Natural killer cell (primary cell): Measurements from ENCODE around the gene NCOA3. TPM values are rescaled to one million over a fixed set of nuclear protein-coding genes. Genes with fewer than 3 reads are reported as not detected.

ENCODE experiments used
- ATAC-seq, 3 donors: fragments of 150-1000 bp in 2 of 3; fragments of 200-7000 bp in 1 of 3; cut with Tn5 transposase; 1 replicate in 1 of 3; 2 replicates in 2 of 3; pipeline ENCODE4 v1.10.0; 2021; ENCODE audit warnings: mild to moderate bottlenecking in 2 of 3, moderate library complexity in 2 of 3
- DNase-seq, 2 donors: peaks; one replicate each; pipeline versions ENCODE4 v3.0.0 to v3.0.0-alpha.2; 2013 to 2021; ENCODE audit warnings: mixed read lengths in 1 of 2
- H3K27ac ChIP-seq: one replicate; pipeline ENCODE4 v1.5.1; 2013; ENCODE audit warnings: mild to moderate bottlenecking, low read length
- H3K27me3 ChIP-seq: one replicate; pipeline ENCODE4 v1.6.1; 2013; ENCODE audit warnings: low read length; ENCODE audit not compliant: control insufficient read depth, insufficient read depth
- H3K36me3 ChIP-seq: one replicate; pipeline ENCODE4 v1.6.1; 2013; ENCODE audit warnings: low read length; ENCODE audit not compliant: control insufficient read depth, insufficient read depth
- H3K4me1 ChIP-seq: one replicate; pipeline ENCODE4 v1.6.1; 2013; ENCODE audit warnings: low read length; ENCODE audit not compliant: control insufficient read depth, insufficient read depth
- H3K4me3 ChIP-seq: one replicate; pipeline ENCODE4 v1.5.1; 2013; ENCODE audit warnings: low read length
- H3K9me3 ChIP-seq: one replicate; pipeline ENCODE4 v1.6.1; 2013; ENCODE audit warnings: low read length; ENCODE audit not compliant: control insufficient read depth, insufficient read depth
- H3K27ac Mint-ChIP-seq, 2 donors: one replicate each; pipeline ENCODE4 v1.8.0; 2022; ENCODE audit warnings: mild to moderate bottlenecking in 2 of 2, mixed read lengths in 2 of 2, moderate library complexity in 1 of 2
- H3K27me3 Mint-ChIP-seq, 2 donors: one replicate each; pipeline ENCODE4 v1.8.0; 2022; ENCODE audit warnings: low read depth in 2 of 2, mixed read lengths in 2 of 2
- H3K36me3 Mint-ChIP-seq: one replicate; pipeline ENCODE4 v1.8.0; 2022; ENCODE audit warnings: mixed read lengths
- H3K4me1 Mint-ChIP-seq, 2 donors: one replicate each; pipeline ENCODE4 v1.8.0; 2022; ENCODE audit warnings: mixed read lengths in 2 of 2
- H3K4me3 Mint-ChIP-seq: one replicate; pipeline ENCODE4 v1.8.0; 2022; ENCODE audit warnings: mild to moderate bottlenecking, moderate library complexity, mixed read lengths
- H3K9me3 Mint-ChIP-seq, 2 donors: one replicate each; pipeline ENCODE4 v1.8.0; 2022; ENCODE audit warnings: mixed read lengths in 2 of 2
- WGBS: methylation state at CpG from one replicate; pipeline ENCODE4 v1.1.7; 2013; ENCODE audit warnings: missing lambda C conversion rate; ENCODE audit not compliant: insufficient coverage; 5-methylcytosine and 5-hydroxymethylcytosine counted together
- intact Hi-C: fragments of 100-400 bp; cut with micrococcal nuclease; formaldehyde crosslinking; loops from one replicate; pipeline ENCODE4 v1.14.2; 2022
- total RNA-seq, 4 donors: library from RNA; stranded (reverse); fragments of 120-200 nt in 1 of 4; gene quantifications; one replicate each; pipeline versions ENCODE4 v1.2.3 to v1.2.4, GENCODE V29; 2013 to 2022
- TF ChIP-seq, protein P1 (sequence below): fragments of 200-600 bp; IDR thresholded peaks from one replicate; pipeline ENCODE4 v1.8.0; 2022; ENCODE audit warnings: antibody characterized with exemption

Gene NCOA3
- total RNA-seq, 3 donors from 2014 or later (not counting 1 experiment from before 2014, with no cell fraction given): 44.3 to 63.3 (median 57.8) TPM

DNA sequence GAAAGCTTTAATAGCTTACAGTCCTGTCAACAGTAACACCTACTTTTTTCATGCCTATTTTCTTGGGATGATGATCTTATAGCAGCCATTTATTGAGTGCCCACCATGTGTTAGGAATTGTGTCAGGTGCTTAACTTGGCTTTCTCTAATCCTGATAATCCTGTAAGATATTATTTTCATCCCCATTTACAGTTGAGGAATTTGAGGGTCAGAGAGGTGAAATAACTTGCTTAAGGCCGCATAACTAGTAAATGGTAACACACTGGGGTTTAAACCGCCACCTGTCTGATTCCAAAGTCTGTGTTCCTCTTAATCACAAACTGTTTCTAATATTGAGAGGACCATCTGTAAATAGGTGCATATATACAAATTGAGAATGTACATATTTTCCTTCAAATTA, 55.5 kb downstream of the NCOA3 start:
- no peaks in the 10 kb centered on the region for H3K36me3 Mint-ChIP-seq
- no CpG with 5 or more reads among the region's 2 CpGs for WGBS
- no peaks in the 10 kb centered on the region for H3K9me3 Mint-ChIP-seq
- ATAC-seq: no peak
- no peaks in the 10 kb centered on the region for H3K27me3 Mint-ChIP-seq
- Histone ChIP-seq H3K9me3 (no peaks in the 10 kb centered on the region), H3K36me3 (no peaks in the 10 kb centered on the region), H3K27ac (no peak overlapping the region), H3K4me1 (no peaks in the 10 kb centered on the region), H3K4me3 (no peak overlapping the region), H3K27me3 (no peaks in the 10 kb centered on the region)
- TF ChIP-seq, protein P1, sequence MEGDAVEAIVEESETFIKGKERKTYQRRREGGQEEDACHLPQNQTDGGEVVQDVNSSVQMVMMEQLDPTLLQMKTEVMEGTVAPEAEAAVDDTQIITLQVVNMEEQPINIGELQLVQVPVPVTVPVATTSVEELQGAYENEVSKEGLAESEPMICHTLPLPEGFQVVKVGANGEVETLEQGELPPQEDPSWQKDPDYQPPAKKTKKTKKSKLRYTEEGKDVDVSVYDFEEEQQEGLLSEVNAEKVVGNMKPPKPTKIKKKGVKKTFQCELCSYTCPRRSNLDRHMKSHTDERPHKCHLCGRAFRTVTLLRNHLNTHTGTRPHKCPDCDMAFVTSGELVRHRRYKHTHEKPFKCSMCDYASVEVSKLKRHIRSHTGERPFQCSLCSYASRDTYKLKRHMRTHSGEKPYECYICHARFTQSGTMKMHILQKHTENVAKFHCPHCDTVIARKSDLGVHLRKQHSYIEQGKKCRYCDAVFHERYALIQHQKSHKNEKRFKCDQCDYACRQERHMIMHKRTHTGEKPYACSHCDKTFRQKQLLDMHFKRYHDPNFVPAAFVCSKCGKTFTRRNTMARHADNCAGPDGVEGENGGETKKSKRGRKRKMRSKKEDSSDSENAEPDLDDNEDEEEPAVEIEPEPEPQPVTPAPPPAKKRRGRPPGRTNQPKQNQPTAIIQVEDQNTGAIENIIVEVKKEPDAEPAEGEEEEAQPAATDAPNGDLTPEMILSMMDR: no peak
- DNase-seq: no peak
- H3K4me3 Mint-ChIP-seq: no peak overlapping the region
- peaks cover 29% of the 10 kb centered on the region in 2 donors for H3K4me1 Mint-ChIP-seq
- H3K27ac Mint-ChIP-seq: no peak overlapping the region
- intact Hi-C loops: no loop called here

DNA sequence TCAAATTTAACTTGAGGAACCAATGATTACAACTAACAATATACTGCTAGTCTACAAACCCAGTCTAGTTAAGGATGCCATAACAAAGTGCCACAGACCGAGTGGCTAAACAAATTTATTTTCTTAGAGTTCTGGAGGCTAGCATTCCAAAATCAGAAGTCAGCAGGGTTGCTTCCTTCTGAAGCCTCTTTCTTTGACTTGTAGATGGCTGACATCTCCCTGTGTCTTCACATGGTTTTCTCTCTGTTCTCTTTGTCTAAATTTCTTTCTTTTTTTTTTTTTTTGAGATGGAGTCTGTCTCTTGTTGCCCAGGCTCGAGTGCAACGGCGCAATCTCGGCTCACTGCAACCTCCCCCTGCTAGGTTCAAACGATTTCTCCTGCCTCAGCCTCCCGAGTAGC, 56.1 kb downstream of the NCOA3 start:
- Mint-ChIP-seq H3K36me3 (no peaks in the 10 kb centered on the region), H3K4me1 (peaks cover 33% of the 10 kb centered on the region in 2 donors), H3K9me3 (no peaks in the 10 kb centered on the region), H3K27me3 (no peaks in the 10 kb centered on the region), H3K4me3 (no peak overlapping the region), H3K27ac (no peak overlapping the region)
- Histone ChIP-seq H3K27me3 (no peaks in the 10 kb centered on the region), H3K27ac (no peak overlapping the region), H3K4me1 (no peaks in the 10 kb centered on the region), H3K4me3 (no peak overlapping the region), H3K36me3 (no peaks in the 10 kb centered on the region), H3K9me3 (no peaks in the 10 kb centered on the region)
- intact Hi-C loops: no loop called here
- TF ChIP-seq, protein P1: no peak
- 96% methylated on average over 6 of the region's 7 CpGs for WGBS
- ATAC-seq: no peak
- DNase-seq: no peak

DNA sequence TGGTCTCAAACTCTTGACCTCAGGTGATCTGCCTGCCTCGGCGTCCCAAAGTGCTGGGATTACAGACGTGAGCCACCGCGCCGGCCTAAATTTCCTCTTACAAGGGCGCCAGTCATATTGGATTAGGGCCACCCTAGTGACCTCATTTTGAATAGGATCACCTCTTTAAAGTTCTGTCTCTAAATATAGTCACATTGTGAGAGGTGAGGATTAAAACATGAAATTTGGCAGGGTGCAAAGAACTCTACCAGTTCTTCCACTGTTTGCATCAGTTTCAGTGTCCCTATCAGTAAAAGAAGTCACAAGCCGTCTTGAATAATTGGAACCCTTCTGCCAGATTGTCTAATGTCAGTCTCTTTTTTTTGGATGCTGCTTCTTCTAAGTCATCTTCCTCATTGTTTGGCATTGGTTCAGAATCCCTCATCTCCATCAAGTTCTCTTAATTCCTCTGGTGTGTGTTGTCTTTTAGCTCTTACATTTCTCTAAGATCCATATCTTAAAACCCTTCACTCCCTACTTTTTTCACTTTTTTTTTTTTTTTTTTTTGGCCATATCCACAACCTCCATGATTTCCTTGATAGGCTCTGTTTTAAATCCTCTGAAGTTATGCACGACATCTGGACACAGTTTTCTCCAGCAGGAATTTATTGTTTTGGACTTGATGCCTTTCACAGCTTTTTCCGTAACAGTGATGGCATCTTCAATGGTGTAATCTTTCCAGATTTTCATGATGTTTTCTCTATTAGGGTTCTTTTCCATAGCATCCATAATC, 56.8 kb downstream of the NCOA3 start:
- H3K27me3 Mint-ChIP-seq: no peaks in the 10 kb centered on the region
- intact Hi-C loops: no loop called here
- Histone ChIP-seq H3K4me3 (no peak overlapping the region), H3K4me1 (no peaks in the 10 kb centered on the region), H3K27me3 (no peaks in the 10 kb centered on the region), H3K9me3 (no peaks in the 10 kb centered on the region), H3K36me3 (no peaks in the 10 kb centered on the region), H3K27ac (no peak overlapping the region)
- no peak overlapping the region for H3K4me3 Mint-ChIP-seq
- H3K9me3 Mint-ChIP-seq: no peaks in the 10 kb centered on the region
- WGBS: 96% methylated on average over 10 of the region's 10 CpGs
- no peak for DNase-seq
- ATAC-seq: no peak
- peak overlapping the region in 1 of 2 donors; percentile 58 for H3K27ac Mint-ChIP-seq
- TF ChIP-seq, protein P1: no peak
- H3K36me3 Mint-ChIP-seq: no peaks in the 10 kb centered on the region
- peaks cover 38 to 39% of the 10 kb centered on the region in 2 donors for H3K4me1 Mint-ChIP-seq

DNA sequence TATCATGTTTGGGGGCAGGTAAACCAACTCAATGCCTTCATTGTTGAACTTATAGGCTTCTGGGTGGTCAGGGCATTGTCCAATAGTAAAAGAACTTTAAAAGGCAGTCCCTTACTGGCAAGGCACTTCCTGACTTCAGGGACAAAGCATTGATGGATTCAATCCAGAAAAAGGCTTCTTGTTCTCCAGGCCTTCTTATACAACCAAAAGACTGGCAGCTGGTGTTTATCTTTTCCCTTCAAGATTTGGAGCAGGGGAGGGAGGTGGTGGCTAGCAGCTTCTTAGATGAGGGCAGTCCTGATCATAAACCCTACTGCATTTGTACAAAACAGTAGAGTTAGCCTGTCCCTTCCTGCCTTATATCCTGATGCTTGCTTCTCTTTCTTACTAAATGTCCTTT, 57.5 kb downstream of the NCOA3 start:
- no peaks in the 10 kb centered on the region for H3K9me3 Mint-ChIP-seq
- TF ChIP-seq, protein P1: no peak
- peaks cover 41 to 43% of the 10 kb centered on the region in 2 donors for H3K4me1 Mint-ChIP-seq
- H3K27ac Mint-ChIP-seq: peak overlapping the region in 1 of 2 donors; percentile 58
- no peaks in the 10 kb centered on the region for H3K9me3 ChIP-seq
- no peaks in the 10 kb centered on the region for H3K4me1 ChIP-seq
- intact Hi-C loops: no loop called here
- no peak overlapping the region for H3K27ac ChIP-seq
- H3K4me3 ChIP-seq: no peak overlapping the region
- H3K27me3 ChIP-seq: no peaks in the 10 kb centered on the region
- no peaks in the 10 kb centered on the region for H3K27me3 Mint-ChIP-seq
- ATAC-seq (no peak), DNase-seq (no peak)
- H3K36me3 ChIP-seq: no peaks in the 10 kb centered on the region
- H3K36me3 Mint-ChIP-seq: no peaks in the 10 kb centered on the region
- no peak overlapping the region for H3K4me3 Mint-ChIP-seq
